ENCODE data around the gene DAPL1. TPM values are rescaled to one million over a fixed set of nuclear protein-coding genes. Genes with fewer than 3 reads are reported as not detected.

DAPL1 gene
- total RNA-seq, 4 donors from 2014 or later: not detected

- no peaks in the 10 kb centered on the region for H3K36me3 ChIP-seq
- intact Hi-C loops (cut with DNase I; ENCODE audit: low total_unique reads): no loop called here
- no peak for DNase-seq
- no peaks in the 10 kb centered on the region for H3K4me1 ChIP-seq
- H3K4me3 ChIP-seq: no peak overlapping the region
- no peaks in the 10 kb centered on the region for H3K27me3 ChIP-seq
- no peak for TF ChIP-seq POLR2A (IDR thresholded peaks at IDR 0.05)
- TF ChIP-seq CTCF (IDR thresholded peaks at IDR 0.05): no peak
- no peak overlapping the region for H3K27ac ChIP-seq
- H3K9me3 ChIP-seq: no peaks in the 10 kb centered on the region
Observed at GRCh38 chr2:158815166-158815565, 20.0 kb downstream of the DAPL1 start.

GRCh38 chr2:158815658-158816057 is 20.5 kb downstream of the DAPL1 start:
- DNase-seq: no peak
- Histone ChIP-seq H3K9me3 (no peaks in the 10 kb centered on the region), H3K27ac (no peak overlapping the region), H3K4me1 (no peaks in the 10 kb centered on the region), H3K4me3 (no peak overlapping the region), H3K27me3 (no peaks in the 10 kb centered on the region), H3K36me3 (no peaks in the 10 kb centered on the region)
- TF ChIP-seq POLR2A (IDR thresholded peaks at IDR 0.05): no peak
- TF ChIP-seq CTCF (IDR thresholded peaks at IDR 0.05): no peak
- intact Hi-C loops (cut with DNase I; ENCODE audit: low total_unique reads): no loop called here

GRCh38 chr2:158817588-158817987 is 22.5 kb downstream of the DAPL1 start:
- no peaks in the 10 kb centered on the region for H3K36me3 ChIP-seq
- H3K9me3 ChIP-seq: no peaks in the 10 kb centered on the region
- H3K4me3 ChIP-seq: no peak overlapping the region
- DNase-seq: no peak
- intact Hi-C loops (cut with DNase I; ENCODE audit: low total_unique reads): no loop called here
- no peaks in the 10 kb centered on the region for H3K27me3 ChIP-seq
- no peaks in the 10 kb centered on the region for H3K4me1 ChIP-seq
- no peak overlapping the region for H3K27ac ChIP-seq
- TF ChIP-seq CTCF (IDR thresholded peaks at IDR 0.05) (no peak), POLR2A (IDR thresholded peaks at IDR 0.05) (no peak)

GRCh38 chr2:158818511-158818910 is 23.4 kb downstream of the DAPL1 start:
- Histone ChIP-seq H3K27ac (no peak overlapping the region), H3K36me3 (no peaks in the 10 kb centered on the region), H3K4me1 (no peaks in the 10 kb centered on the region), H3K27me3 (no peaks in the 10 kb centered on the region), H3K9me3 (no peaks in the 10 kb centered on the region), H3K4me3 (no peak overlapping the region)
- intact Hi-C loops (cut with DNase I; ENCODE audit: low total_unique reads): no loop called here
- TF ChIP-seq POLR2A (IDR thresholded peaks at IDR 0.05): no peak
- TF ChIP-seq CTCF (IDR thresholded peaks at IDR 0.05): no peak
- DNase-seq: no peak

- TF ChIP-seq CTCF (IDR thresholded peaks at IDR 0.05) (no peak), POLR2A (IDR thresholded peaks at IDR 0.05) (no peak)
- H3K4me1 ChIP-seq: peaks cover 0 to 3% of the 10 kb centered on the region in 2 donors
- no peak for DNase-seq
- intact Hi-C loops (cut with DNase I; ENCODE audit: low total_unique reads): no loop called here
- H3K36me3 ChIP-seq: no peaks in the 10 kb centered on the region
- no peaks in the 10 kb centered on the region for H3K9me3 ChIP-seq
- no peak overlapping the region for H3K4me3 ChIP-seq
- H3K27ac ChIP-seq: no peak overlapping the region
- H3K27me3 ChIP-seq: no peaks in the 10 kb centered on the region
Observed at GRCh38 chr2:158822193-158822592, 27.1 kb downstream of the DAPL1 start.
